Ascending aorta (tissue), 2 donors: ENCODE results near the gene NDUFA7. TPM values are rescaled to one million over a fixed set of nuclear protein-coding genes. Genes with fewer than 3 reads are reported as not detected.

Experiments used
- DNase-seq, 2 donors: peaks; one replicate each; pipeline ENCODE4 v3.0.0-alpha.2; 2019; ENCODE audit warnings: low spot score in 2 of 2
- H3K27ac ChIP-seq, 2 donors: fragments of 200-600 bp; sonication (generic); one replicate each; pipeline ENCODE4 v1.5.1; 2016 to 2017; ENCODE audit warnings: mild to moderate bottlenecking in 1 of 2
- H3K27me3 ChIP-seq: fragments of 200-600 bp; sonication (generic); one replicate; pipeline ENCODE4 v1.5.1; 2017
- H3K36me3 ChIP-seq, 2 donors: fragments of 200-600 bp; sonication (generic); one replicate each; pipeline ENCODE4 v1.5.1; 2016
- H3K4me1 ChIP-seq, 2 donors: fragments of 200-600 bp; sonication (generic); one replicate each; pipeline ENCODE4 v1.5.1; 2016 to 2017; ENCODE audit warnings: mild to moderate bottlenecking in 1 of 2
- H3K4me3 ChIP-seq, 2 donors: fragments of 200-600 bp; sonication (generic); one replicate each; pipeline ENCODE4 v1.5.1; 2016 to 2017; ENCODE audit warnings: mild to moderate bottlenecking in 1 of 2
- H3K9me3 ChIP-seq, 2 donors: fragments of 200-600 bp; sonication (generic); one replicate each; pipeline ENCODE4 v1.5.1; 2016
- CTCF ChIP-seq, 3 experiments: fragments of 200-600 bp in 2 of 3; fragments of 450-650 bp in 1 of 3; sonication (generic) in 2 of 3; IDR thresholded peaks; one replicate each; pipeline ENCODE4 v1.5.1; 2016 to 2019; ENCODE audit warnings: antibody characterized with exemption in 3 of 3, mild to moderate bottlenecking in 1 of 3, moderate library complexity in 1 of 3
- intact Hi-C: fragments of 100-400 bp; cut with DNase I; formaldehyde crosslinking; loops from one replicate; pipeline ENCODE4 v1.15.1; 2023
- total RNA-seq: library from RNA; depleted of rRNA; stranded (reverse); fragments of >200 nt; gene quantifications from one replicate; pipeline ENCODE4 v1.1.0, GENCODE V29; 2016

The NDUFA7 gene
- total RNA-seq, 1 donor from 2014 or later = 11.8 TPM

DNA sequence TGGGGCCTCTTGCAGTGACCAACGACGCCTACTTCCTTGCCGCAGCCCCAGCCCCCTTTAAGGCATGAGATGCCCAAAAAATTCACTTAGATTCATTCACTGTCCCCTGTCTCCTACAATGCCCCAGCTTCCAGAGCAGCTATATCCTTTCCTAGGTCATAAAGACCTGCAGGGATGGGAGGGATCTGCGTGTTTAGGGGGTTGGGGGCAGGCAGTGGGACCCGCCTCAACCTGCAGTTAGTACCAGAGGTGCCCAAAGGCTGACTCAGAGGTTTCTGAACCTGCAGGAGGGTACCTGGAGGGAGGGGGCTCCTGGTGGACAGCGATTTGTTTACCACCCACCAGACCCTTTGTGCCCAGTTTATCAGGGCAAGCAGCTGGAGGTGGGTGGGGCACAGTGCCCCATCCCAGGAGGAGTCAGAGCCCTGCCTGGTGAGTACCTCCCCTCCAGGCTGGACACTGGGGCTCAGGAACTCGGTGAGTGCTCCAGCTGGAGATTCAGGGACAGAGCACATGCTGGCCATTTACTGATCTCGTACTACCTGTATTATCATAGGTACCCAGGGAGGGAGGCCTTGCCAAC, 10.2 kb upstream of the NDUFA7 start:
- no peak for DNase-seq
- no peak overlapping the region for H3K4me3 ChIP-seq
- intact Hi-C loops = no loop called here
- no peak overlapping the region for H3K27ac ChIP-seq
- peaks cover 0 to 7% of the 10 kb centered on the region in 2 donors for H3K4me1 ChIP-seq
- no peaks in the 10 kb centered on the region for H3K36me3 ChIP-seq
- H3K27me3 ChIP-seq = peaks cover 17% of the 10 kb centered on the region
- TF ChIP-seq CTCF (IDR thresholded peaks at IDR 0.05) = no peak
- H3K9me3 ChIP-seq = no peaks in the 10 kb centered on the region

- H3K36me3 ChIP-seq = no peaks in the 10 kb centered on the region
- H3K27me3 ChIP-seq = peaks cover 13% of the 10 kb centered on the region
- H3K4me3 ChIP-seq = no peak overlapping the region
- no peak for DNase-seq
- no peak overlapping the region for H3K27ac ChIP-seq
- H3K9me3 ChIP-seq = no peaks in the 10 kb centered on the region
- no peak for TF ChIP-seq CTCF (IDR thresholded peaks at IDR 0.05)
- H3K4me1 ChIP-seq = peaks cover 0 to 7% of the 10 kb centered on the region in 2 donors
- intact Hi-C loops = loop anchor here (10.0 kb wide), 1 partner anchor 325 kb away; the partner anchor contains the start of gene ELAVL1
Measured at GRCh38 chr19:8329996-8330395, 8.8 kb upstream of the NDUFA7 start.

DNA sequence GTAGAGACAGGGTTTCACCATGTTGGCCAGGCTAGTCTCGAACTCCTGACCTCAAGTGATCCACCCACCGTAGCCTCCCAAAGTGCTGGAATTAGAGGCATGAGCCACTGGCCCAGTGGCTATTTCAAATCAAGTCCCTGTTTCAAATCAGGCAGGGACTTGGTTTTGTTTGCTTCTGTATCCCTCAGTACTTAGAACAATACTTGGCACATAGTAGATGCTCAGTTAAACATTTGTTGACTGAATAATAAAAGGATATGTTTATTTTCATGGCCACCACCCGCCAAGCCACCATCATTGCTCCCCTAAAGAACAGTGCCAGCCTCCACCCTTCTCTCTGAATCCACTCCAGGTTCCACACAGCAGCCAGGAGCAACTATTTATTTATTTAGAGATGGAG, 4.3 kb upstream of the NDUFA7 start:
- Histone ChIP-seq H3K4me1 (peaks cover 8 to 14% of the 10 kb centered on the region in 2 donors), H3K27ac (no peak overlapping the region), H3K9me3 (no peaks in the 10 kb centered on the region), H3K36me3 (peaks cover 18 to 22% of the 10 kb centered on the region in 2 donors), H3K27me3 (no peaks in the 10 kb centered on the region), H3K4me3 (no peak overlapping the region)
- TF ChIP-seq CTCF (IDR thresholded peaks at IDR 0.05) = no peak
- DNase-seq = no peak
- intact Hi-C loops = loop anchor here (10.0 kb wide), 1 partner anchor 321 kb away; the partner anchor contains the start of gene ELAVL1

DNA sequence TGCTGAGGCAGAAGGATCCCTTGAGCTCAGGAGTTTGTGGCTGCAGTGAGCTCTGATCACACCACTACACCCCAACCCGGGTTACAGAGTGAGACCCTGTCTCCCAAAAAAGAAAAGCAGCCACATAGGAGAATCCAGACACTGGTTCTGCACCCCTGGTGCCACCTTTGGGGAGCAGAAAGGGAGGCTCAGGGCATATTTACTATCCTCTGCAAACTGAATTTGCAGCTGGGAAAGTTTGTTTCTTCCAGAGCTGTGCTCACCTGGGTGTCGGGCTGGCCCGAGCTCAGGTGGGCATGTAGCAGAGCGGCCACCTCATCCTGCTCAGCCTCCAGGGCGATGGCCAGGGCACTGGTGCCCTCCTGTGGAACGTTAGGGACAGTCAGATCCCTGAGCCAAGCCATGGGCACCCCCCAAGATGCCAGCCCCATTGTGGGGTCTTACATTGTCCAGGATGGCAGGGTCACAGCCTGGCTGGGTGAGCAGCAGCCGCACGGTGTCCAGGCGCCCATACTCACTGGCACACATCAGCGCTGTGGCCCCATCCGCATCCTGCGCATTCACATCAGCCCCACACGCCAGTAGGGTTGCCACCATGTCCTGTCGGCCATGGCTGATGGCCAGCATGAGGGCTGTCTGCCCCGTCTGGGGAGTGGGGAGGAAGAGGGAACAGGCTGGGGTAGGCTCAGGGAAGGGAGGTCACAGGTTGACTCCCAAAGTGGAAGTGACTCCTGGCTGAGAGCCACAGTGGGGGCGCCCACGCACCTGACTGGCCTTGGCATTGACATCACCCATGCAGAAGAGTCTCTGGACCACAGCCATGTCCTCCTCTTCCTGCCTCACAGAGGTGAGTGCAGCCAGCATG, 3.2 kb upstream of the NDUFA7 start:
- peaks cover 12 to 22% of the 10 kb centered on the region in 2 donors for H3K4me1 ChIP-seq
- no peak overlapping the region for H3K27ac ChIP-seq
- TF ChIP-seq CTCF (IDR thresholded peaks at IDR 0.05) = no peak
- intact Hi-C loops = loop anchor here (10.0 kb wide), 1 partner anchor 320 kb away; the partner anchor contains the start of gene ELAVL1
- no peak for DNase-seq
- no peaks in the 10 kb centered on the region for H3K9me3 ChIP-seq
- no peaks in the 10 kb centered on the region for H3K27me3 ChIP-seq
- H3K4me3 ChIP-seq = no peak overlapping the region
- peaks cover 18 to 22% of the 10 kb centered on the region in 2 donors for H3K36me3 ChIP-seq

DNA sequence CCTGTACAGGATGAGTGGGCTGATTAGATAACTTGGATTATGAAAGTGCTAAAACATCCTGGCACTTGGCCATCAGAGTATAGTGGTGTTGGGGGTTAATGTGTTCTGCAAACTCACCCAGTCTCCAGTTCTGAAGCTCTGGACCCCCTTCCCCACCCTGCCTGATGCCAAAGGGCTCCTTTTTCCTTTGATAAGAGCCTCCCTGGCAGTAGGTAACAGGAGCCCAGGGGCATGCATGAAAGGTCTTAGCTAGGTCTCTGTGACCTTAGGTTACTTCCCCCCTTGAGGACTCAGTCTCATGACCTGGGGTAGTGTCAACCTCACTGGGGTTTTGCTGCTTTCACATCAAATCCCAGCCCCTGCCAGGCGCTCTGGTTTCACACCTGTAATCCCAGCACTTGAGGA, 2.6 kb upstream of the NDUFA7 start:
- Histone ChIP-seq H3K27ac (no peak overlapping the region), H3K4me3 (no peak overlapping the region), H3K27me3 (no peaks in the 10 kb centered on the region), H3K36me3 (peaks cover 18 to 22% of the 10 kb centered on the region in 2 donors), H3K4me1 (peaks cover 12 to 22% of the 10 kb centered on the region in 2 donors), H3K9me3 (no peaks in the 10 kb centered on the region)
- intact Hi-C loops = loop anchor here (10.0 kb wide), 1 partner anchor 319 kb away; the partner anchor contains the start of gene ELAVL1
- no peak for TF ChIP-seq CTCF (IDR thresholded peaks at IDR 0.05)
- DNase-seq = no peak
